NCI-H526 treated with DMSO at 0.1 percent for 48 hours (cell line): ENCODE data around the gene SLC9A8.

Source experiments
- DNase-seq: peaks from one replicate; lab custom pipeline; 2025; lab: John Stamatoyannopoulos, UW

SLC9A8 gene

DNA sequence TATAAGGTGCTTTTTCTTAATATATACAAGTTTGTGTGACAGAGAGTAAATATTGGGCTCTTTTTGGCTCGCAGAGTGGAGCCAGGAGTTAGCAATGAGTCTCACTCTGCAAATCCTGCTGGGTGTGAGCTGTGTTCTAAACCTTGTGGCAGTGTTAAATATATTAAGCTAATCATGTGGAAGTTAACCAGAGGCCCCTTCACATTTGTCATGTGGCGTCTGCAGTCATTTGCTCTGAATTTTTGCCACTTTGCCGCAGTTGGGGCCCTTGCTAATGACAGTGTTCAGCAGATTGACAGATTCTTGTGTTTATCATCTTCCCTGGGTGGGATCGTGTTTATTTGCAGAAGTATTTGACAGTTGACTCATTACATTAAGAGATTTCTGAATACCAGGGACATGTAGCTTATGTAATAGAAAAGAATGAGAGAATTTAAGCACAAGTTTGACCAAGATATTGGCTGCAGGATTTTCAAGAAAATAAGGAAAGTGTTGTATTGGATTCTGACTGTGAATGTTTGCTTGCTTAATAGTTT, 64.8 kb downstream of the SLC9A8 start:
- DNase-seq, result no peak

DNA sequence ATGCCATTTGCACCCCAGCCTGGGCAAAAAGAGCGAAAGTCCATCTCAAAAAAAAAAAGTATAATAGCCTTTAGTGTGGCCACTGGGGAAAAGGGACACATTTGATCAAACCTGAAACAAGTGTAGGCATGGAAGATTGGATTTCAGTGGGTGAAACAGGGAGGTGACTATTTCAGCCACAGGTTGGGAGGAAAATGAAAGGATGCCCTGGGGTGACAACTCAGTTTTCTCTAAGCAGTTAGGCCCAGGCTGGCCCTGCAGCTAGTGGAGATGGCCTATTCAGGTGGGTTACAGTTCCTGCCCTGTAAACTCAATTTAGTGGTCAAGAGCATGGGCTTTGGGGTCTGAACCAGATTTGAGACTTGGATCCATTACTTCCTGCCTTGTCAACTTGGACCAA, 66.3 kb downstream of the SLC9A8 start:
- DNase-seq, result no peak

DNA sequence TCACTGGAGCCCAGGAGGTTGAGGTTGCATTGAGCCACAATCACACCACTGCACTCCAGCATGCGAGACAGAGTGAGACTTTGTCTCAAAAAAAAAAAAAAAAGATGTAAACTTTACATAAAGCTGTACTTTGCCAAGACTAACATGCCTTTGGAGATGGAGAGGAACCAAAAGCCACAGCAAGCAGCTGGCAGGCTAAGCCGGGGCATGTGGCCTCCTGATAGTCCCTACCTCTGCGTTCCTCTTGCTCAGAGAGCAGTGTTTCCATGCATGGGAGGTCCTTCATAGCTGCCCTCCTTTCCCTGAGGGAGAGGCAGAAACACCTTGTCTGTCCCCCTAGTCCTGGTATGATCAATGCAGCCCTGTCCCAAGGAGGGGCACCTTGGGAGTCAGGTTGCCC, 67.5 kb downstream of the SLC9A8 start:
- no peak for DNase-seq

DNA sequence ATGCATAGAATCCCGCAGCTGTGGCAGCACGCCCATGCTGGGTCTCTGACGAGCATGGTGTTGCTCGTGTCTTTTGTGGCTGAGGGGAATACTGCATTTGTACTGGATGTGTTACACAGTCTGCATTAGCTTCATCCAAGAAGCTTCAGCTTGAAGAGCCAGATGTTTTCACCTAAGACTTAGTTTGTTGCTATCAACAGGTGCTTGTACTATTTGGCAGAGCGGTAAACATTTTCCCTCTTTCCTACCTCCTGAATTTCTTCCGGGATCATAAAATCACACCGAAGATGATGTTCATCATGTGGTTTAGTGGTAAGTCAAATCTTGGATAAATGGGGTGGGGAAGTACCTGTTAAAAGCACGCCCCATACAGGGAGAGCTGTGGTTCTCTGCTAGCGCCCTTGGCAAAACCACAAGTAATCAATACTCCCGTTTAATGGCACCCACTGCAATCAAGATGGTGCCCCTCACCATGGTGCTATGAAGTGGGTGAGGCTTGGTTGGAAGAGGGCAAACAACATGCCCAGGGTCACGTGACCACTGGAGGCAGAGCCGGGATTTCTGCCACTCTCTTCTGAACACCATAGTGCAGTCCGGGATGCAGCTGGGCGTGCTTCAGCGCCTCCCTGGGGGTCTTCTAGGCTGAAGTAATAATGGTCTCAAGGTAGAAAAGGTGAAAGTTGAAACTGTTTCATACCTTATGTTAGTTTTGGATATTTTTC, 68.3 kb downstream of the SLC9A8 start:
- no peak for DNase-seq

DNA sequence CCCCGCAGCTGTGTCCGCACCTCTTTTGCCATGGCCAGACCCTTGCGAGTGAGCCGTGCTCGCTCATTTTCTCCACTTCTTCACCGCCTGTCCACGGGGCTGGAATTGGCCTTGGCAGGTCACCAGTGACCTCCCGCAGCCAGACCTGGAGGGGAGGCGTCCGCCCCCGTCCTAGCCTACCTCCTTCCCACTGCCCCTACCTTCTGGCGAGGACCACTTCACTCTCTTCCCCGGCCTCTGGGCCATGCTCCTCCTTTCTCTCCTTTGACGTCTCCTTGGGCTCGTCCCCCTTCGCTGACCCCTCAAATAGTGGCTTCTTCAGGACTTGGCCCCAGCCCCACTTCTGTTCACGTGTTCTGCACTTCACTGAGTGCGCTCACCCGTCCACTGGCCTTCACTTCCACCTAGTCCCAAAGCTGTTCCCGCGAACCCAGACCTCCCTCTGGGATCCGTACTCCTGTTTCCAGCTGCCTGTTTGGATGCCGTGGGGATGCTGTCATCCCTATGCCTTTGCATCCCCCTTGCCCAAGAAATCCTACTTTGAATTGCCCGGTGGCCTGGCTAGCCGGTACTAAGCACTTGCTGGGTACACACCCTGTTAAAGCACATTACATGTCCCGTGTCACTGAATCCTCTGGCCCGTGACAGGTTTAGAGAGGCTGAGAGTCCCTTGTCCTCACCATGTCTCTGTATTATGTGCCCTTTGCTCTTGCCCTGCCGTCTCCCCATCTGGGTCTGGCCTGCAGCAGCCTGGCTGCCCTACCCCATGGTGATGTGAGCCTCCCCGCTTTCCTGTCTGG, 69.7 kb downstream of the SLC9A8 start:
- no peak for DNase-seq

DNA sequence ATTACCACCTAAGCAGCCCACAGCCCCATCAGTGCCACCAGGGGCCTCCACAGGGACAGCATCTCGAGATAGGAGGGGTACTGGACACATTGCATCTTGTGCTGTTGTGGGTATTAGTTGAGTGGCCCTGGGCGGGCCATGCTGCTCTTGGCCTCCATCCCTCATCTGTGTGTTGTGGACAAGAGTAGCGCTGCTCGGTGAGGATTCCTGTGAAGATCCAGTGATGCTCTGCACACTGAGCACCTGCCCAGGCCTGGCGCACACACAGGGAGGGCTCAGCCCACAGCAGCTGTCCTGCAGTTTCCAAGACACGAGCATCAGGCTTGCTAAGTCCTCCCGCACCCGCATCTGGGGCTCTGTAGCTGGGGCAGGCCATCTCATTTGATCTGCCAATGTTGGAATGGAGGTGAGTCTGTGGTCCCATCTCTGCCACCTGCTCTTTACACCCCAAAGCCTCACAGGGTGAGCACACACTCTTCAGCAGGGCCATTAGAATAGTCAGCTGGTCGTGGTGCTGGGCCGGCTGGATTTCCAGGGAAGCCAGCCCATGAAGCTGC, 70.7 kb downstream of the SLC9A8 start:
- no peak for DNase-seq

GRCh38 chr20:49885558-49886332, 73.1 kb downstream of the SLC9A8 start:
- DNase-seq, result no peak

DNA sequence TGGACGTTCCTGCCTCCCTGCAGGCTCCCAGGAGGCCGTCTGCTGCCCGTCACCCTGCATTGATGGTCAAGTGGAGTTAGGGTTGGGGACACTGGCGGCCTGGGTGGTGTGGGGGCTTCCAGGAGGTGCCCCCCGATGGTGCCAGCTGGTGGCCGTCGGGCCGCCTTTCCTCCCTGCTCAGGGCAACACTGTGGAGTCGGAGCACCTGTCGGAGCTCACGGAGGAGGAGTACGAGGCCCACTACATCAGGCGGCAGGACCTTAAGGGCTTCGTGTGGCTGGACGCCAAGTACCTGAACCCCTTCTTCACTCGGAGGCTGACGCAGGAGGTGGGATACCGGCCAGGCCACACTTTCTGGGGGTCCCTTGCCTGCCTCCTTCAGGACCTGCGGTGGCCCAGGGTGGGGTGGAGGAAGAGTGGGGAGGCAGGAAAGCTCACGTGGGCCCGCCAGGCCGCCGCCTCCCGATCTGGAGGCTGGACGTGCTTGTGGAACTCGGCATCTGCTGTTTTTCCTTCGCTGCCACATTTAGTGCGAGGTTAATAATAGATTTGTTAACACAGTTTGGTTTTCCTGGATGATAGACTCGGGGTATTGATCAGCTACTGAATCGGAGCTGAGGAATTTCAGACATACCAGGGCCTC, 74.1 kb downstream of the SLC9A8 start:
- DNase-seq, result no peak

DNA sequence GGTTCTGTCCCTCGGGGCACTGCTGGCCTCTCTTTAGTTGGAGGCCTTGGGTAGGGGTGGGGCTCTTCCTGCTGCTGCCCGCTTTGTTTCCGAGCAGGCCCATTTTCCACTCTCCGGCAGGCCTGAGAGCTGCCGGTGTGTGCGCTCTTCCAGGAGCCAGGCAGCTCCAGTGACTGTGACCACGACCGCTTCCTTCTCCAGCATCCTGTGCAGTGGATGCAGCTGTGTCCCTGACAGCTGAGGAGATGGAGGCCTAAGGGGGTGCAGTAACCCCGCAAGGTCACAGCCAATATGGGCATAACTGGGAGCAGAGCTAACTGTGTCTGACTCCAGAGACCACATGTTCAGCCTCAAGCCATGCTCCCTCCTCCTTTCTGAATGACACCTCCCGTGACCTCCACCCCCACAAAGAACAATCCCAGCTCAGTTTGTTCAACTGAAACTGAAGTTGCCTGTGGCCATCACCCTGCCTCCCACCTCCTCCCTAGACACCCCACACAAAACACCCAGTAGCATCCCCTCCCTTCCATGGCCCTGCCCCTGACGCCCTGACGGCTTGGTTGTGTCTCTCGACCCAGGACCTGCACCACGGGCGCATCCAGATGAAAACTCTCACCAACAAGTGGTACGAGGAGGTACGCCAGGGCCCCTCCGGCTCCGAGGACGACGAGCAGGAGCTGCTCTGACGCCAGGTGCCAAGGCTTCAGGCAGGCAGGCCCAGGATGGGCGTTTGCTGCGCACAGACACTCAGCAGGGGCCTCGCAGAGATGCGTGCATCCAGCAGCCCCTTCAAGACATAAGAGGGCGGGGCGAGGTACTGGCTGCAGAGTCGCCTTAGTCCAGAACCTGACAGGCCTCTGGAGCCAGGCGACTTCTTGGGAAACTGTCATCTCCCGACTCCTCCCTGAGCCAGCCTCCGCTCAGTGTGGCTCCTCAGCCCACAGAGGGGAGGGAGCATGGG, 74.9 kb downstream of the SLC9A8 start:
- no peak for DNase-seq

GRCh38 chr20:49888212-49889000, 75.8 kb downstream of the SLC9A8 start:
- DNase-seq, result peak; percentile 91

- no peak for DNase-seq
Measured at GRCh38 chr20:49889001-49889934, 76.6 kb downstream of the SLC9A8 start.

DNA sequence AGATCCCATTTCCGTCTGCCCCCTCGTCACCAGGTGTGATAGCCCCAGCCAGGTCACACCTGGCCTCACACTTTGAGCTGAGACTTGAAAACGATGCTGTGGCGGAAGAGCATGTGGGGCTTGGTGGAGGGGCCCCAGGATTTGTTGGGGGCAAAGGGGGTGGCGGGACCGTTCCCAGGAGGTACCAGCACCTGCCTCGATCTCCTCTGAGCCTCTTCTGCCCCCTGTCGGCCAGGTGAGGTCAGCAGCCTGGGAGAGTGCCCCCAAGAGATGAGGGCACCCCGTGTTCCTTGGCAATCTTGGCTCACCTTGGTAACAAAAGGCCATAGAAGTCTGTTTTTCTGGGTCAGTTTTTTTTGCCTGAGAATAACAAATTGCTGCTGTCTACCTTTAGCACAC, 77.3 kb downstream of the SLC9A8 start:
- no peak for DNase-seq

DNA sequence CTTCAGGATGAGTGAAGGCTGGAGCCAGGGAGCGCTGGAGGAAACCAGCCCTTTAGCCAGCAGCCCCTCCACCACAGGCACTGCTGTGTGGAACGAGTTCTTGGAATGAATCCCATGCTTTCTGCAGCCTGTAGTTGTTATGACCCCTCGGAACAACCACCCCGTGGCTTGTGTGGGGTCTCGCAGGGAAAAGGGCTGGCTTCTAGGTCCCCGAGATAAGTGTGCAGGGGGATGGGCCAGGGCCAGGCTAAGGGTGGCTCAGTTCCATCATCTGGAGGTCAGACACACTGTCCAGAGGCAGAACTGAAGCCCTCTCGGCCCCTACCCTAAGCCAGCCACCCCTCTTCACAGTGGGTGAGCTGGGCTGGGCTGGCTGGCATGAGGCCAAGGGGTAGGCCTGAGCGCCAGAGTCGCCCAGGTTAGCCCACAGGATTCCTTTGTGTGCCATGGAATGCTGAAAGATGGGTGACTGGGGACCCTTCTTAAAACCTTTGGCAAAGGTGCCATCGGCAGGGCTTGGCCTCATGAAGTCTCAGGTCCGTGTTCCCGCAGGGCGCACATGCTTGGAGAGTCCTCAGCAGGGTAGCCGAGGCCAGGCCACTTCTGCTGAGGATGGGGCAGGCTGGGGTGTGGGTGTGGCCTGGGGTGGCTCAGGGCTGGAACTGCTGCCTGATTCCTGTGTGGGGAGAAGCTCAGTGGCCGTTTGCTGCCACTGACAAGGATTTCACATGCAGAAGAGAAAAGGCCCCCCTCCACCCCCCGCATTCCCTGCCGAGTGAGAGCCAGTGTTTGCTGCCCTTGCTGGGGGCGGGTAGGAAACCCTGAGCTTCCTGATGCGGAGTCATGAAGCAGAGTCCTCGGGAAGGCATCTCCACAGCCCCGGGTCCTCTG, 78.1 kb downstream of the SLC9A8 start:
- DNase-seq, result no peak

DNA sequence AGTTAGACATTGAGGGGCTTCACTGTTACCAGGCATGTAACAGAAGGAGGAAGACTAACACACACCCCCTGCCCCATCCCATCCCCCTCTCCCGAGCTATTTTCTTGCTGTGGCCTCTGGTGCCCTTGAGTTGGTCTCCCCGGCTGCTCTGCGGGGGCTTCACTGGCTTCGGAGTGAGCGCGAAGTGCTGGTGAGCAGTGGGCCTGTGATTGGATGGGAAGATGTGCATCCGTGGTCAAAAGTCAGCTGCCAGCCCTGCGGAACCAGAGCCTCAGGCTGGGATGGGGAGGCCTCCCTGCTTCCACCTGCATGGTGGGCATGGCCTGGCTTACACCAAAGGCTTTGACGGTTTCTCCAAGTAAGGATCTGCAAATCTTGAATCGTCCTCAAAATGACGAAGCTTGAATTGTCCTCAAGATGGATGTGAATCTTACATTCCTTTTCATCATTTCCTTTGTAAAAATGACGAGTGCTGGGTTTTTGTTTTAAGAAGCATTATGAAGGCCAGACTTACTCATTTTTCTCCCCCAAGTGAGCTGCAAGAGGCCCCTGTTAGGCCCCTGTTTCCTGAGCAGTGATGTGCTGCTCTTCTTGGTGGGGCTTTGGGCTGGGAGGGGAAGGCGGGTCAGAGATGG, 79.0 kb downstream of the SLC9A8 start:
- no peak for DNase-seq

- no peak for DNase-seq
Measured at GRCh38 chr20:49892260-49892659, 79.6 kb downstream of the SLC9A8 start.

DNA sequence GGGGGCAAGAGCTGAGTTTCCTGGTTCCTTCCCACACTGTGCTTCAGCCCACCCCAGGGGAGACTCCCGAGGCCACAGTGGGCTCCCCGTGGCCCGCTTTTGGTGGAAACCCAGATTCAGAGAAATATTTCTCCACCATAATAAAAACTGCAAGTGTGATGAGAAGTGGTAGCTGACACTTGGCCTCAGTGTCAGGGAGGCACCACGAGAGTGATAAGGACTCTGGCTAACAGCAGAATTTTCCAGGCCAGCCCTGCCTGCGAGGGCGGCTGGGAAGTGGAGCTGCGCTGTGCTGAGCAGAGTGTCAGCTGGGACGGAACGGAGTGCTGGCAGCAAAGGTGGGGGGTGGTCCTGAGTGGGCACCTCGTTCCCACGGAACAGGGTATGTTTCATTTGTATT, 80.2 kb downstream of the SLC9A8 start:
- DNase-seq, result no peak
